Measurements from ENCODE around the gene EP400.

DNA sequence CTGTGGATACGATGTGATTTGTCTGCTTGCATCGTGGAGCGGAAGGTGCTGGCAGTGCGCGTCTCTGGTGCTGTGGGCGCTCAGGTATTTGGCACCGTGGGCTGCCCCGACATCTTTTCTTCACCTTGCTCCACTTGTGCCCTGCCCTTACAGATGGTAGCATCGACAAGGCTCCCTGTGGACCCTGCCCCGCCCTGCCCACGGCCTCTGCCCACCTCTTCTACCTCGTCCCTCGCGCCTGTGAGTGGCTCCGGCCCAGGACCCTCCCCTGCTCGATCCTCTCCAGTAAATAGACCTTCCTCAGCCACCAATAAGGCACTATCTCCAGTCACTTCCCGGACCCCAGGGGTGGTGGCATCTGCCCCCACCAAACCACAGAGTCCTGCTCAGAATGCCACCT is 36.6 kb downstream of the EP400 start:
- TF ChIP-seq, protein P1, sequence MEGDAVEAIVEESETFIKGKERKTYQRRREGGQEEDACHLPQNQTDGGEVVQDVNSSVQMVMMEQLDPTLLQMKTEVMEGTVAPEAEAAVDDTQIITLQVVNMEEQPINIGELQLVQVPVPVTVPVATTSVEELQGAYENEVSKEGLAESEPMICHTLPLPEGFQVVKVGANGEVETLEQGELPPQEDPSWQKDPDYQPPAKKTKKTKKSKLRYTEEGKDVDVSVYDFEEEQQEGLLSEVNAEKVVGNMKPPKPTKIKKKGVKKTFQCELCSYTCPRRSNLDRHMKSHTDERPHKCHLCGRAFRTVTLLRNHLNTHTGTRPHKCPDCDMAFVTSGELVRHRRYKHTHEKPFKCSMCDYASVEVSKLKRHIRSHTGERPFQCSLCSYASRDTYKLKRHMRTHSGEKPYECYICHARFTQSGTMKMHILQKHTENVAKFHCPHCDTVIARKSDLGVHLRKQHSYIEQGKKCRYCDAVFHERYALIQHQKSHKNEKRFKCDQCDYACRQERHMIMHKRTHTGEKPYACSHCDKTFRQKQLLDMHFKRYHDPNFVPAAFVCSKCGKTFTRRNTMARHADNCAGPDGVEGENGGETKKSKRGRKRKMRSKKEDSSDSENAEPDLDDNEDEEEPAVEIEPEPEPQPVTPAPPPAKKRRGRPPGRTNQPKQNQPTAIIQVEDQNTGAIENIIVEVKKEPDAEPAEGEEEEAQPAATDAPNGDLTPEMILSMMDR (IDR thresholded peaks at IDR 0.05; ENCODE audit: control extremely low read depth in 1 of 3, insufficient read depth in 1 of 3, low read depth in 1 of 3, low read length in 3 of 3), result no peak
- TF ChIP-seq EZH2 (IDR thresholded peaks at IDR 0.05; ENCODE audit: low read depth, low read length, severe bottlenecking) (no peak), EP300 (IDR thresholded peaks at IDR 0.05; ENCODE audit: borderline replicate concordance in 1 of 2, low read depth in 2 of 2, low read length in 2 of 2) (no peak), CBX5 (IDR thresholded peaks at IDR 0.05; ENCODE audit: low read depth, low read length) (no peak)
- TF ChIP-seq, protein P2, sequence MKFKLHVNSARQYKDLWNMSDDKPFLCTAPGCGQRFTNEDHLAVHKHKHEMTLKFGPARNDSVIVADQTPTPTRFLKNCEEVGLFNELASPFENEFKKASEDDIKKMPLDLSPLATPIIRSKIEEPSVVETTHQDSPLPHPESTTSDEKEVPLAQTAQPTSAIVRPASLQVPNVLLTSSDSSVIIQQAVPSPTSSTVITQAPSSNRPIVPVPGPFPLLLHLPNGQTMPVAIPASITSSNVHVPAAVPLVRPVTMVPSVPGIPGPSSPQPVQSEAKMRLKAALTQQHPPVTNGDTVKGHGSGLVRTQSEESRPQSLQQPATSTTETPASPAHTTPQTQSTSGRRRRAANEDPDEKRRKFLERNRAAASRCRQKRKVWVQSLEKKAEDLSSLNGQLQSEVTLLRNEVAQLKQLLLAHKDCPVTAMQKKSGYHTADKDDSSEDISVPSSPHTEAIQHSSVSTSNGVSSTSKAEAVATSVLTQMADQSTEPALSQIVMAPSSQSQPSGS (IDR thresholded peaks at IDR 0.05; ENCODE audit: low read length), result no peak

Data from H1 (cell line).